Measurements from ENCODE around the gene RINL. TPM values are rescaled to one million over a fixed set of nuclear protein-coding genes. Genes with fewer than 3 reads are reported as not detected.

RINL gene
- total and polyA plus RNA-seq, 2 of the 8 experiments (the other 6 are each of a cell fraction or from before 2014, with no cell fraction given), result 11.1 to 11.9 TPM

- TF ChIP-seq TEAD4 (IDR thresholded peaks at IDR 0.05; ENCODE audit: low read depth, low read length), result 0 out of 2 replicates have a peak, but pooled peaks have one; percentile 22
- TF ChIP-seq EGR1 (IDR thresholded peaks at IDR 0.05; ENCODE audit: borderline replicate concordance, low read depth, low read length), result no peak
- no peak for TF ChIP-seq USF2 (IDR thresholded peaks at IDR 0.05; ENCODE audit: low read length)
- TF ChIP-seq SAP30 (IDR thresholded peaks at IDR 0.05; ENCODE audit: insufficient read depth, insufficient replicate concordance, low read length), result no peak
- TF ChIP-seq CREB1 (IDR thresholded peaks at IDR 0.05), result peak; percentile 95
- TF ChIP-seq RFX5 (IDR thresholded peaks at IDR 0.05; ENCODE audit: borderline replicate concordance, low read depth, low read length), result no peak
- TF ChIP-seq E2F6 (IDR thresholded peaks at IDR 0.05), result no peak
- TF ChIP-seq CHD1 (IDR thresholded peaks at IDR 0.05; ENCODE audit: low read depth, low read length), result no peak
- TF ChIP-seq HDAC2 (IDR thresholded peaks at IDR 0.05; ENCODE audit: borderline replicate concordance in 1 of 2, low read depth in 2 of 2, low read length in 2 of 2), result no peak
- TF ChIP-seq GTF2F1 (IDR thresholded peaks at IDR 0.05; ENCODE audit: borderline replicate concordance, low read depth, low read length), result peak; percentile 81; the same call in 1 of the 2 replicates
- no peak for TF ChIP-seq RXRA (IDR thresholded peaks at IDR 0.05; ENCODE audit: insufficient read depth, low read depth, low read length)
These were observed 28.1 kb downstream of the RINL start, which contains the start of gene HNRNPL (continued) for GRCh38 chr19:38849860-38850435.

Measured in H1 (cell line).